ENCODE results near the gene EEF2K.

GRCh38 chr16:22217890-22218730 is 12.0 kb downstream of the EEF2K start:
- no peak for TF ChIP-seq TAF1 (IDR thresholded peaks at IDR 0.05; ENCODE audit: borderline replicate concordance, insufficient read depth, low read length)
- TF ChIP-seq, protein P1, sequence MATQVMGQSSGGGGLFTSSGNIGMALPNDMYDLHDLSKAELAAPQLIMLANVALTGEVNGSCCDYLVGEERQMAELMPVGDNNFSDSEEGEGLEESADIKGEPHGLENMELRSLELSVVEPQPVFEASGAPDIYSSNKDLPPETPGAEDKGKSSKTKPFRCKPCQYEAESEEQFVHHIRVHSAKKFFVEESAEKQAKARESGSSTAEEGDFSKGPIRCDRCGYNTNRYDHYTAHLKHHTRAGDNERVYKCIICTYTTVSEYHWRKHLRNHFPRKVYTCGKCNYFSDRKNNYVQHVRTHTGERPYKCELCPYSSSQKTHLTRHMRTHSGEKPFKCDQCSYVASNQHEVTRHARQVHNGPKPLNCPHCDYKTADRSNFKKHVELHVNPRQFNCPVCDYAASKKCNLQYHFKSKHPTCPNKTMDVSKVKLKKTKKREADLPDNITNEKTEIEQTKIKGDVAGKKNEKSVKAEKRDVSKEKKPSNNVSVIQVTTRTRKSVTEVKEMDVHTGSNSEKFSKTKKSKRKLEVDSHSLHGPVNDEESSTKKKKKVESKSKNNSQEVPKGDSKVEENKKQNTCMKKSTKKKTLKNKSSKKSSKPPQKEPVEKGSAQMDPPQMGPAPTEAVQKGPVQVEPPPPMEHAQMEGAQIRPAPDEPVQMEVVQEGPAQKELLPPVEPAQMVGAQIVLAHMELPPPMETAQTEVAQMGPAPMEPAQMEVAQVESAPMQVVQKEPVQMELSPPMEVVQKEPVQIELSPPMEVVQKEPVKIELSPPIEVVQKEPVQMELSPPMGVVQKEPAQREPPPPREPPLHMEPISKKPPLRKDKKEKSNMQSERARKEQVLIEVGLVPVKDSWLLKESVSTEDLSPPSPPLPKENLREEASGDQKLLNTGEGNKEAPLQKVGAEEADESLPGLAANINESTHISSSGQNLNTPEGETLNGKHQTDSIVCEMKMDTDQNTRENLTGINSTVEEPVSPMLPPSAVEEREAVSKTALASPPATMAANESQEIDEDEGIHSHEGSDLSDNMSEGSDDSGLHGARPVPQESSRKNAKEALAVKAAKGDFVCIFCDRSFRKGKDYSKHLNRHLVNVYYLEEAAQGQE (IDR thresholded peaks at IDR 0.05; ENCODE audit: insufficient read depth in 1 of 2, low read depth in 2 of 2, low read length in 2 of 2), result no peak
- TF ChIP-seq POLR2AphosphoS5 (IDR thresholded peaks at IDR 0.05; ENCODE audit: low read depth, low read length), result no peak
